HG02763 (cell line): Measurements from ENCODE around the gene MCMBP.
"Not testable (repeated sequence)": the region's sequence is repeated elsewhere in the genome, so short reads cannot be mapped to it uniquely, and the experiment has no call there.

ENCODE experiments used
- ATAC-seq: cut with Tn5 transposase; IDR thresholded peaks from one replicate; pipeline ENCODE4 v1.9.1; 2021; ENCODE audit warnings: mild to moderate bottlenecking, moderate library complexity; ENCODE audit not compliant: unreplicated experiment

Gene MCMBP

GRCh38 chr10:119832951-119833350, 39.7 kb downstream of the MCMBP start:
- no peak for ATAC-seq

- no peak for ATAC-seq
Observed at GRCh38 chr10:119831656-119832055, 41.0 kb downstream of the MCMBP start.

- ATAC-seq = no peak
Observed at GRCh38 chr10:119830851-119831250, 41.8 kb downstream of the MCMBP start.

- ATAC-seq = no peak
Observed at GRCh38 chr10:119829429-119829828, 43.2 kb downstream of the MCMBP start.

- ATAC-seq = no peak
Observed at GRCh38 chr10:119827430-119827829, 45.2 kb downstream of the MCMBP start.

GRCh38 chr10:119826771-119827170, 45.9 kb downstream of the MCMBP start:
- ATAC-seq = no peak

GRCh38 chr10:119824299-119824698, 48.3 kb downstream of the MCMBP start:
- no peak for ATAC-seq

GRCh38 chr10:119821182-119821581, 51.5 kb downstream of the MCMBP start:
- ATAC-seq = no peak

GRCh38 chr10:119818889-119819270, 53.8 kb downstream of the MCMBP start:
- no peak for ATAC-seq

- ATAC-seq = no peak
Observed at GRCh38 chr10:119817991-119818888, 54.4 kb downstream of the MCMBP start.

GRCh38 chr10:119815671-119816070, 57.0 kb downstream of the MCMBP start:
- ATAC-seq = no peak

- ATAC-seq = no peak
Observed at GRCh38 chr10:119812684-119813083, 60.0 kb downstream of the MCMBP start.

- no peak for ATAC-seq
Observed at GRCh38 chr10:119811122-119811521, 61.5 kb downstream of the MCMBP start.

GRCh38 chr10:119807960-119808697, 64.5 kb downstream of the MCMBP start:
- ATAC-seq = peak; percentile 71

- ATAC-seq = no peak
Observed at GRCh38 chr10:119806334-119807130, 66.1 kb downstream of the MCMBP start.

- ATAC-seq = no peak
Observed at GRCh38 chr10:119805702-119806230, 66.9 kb downstream of the MCMBP start.

- no peak for ATAC-seq
Observed at GRCh38 chr10:119803264-119803663, 69.4 kb downstream of the MCMBP start.

- no peak for ATAC-seq
Observed at GRCh38 chr10:119801998-119802538, 70.6 kb downstream of the MCMBP start.

- ATAC-seq = no peak
Observed at GRCh38 chr10:119801176-119801575, 71.5 kb downstream of the MCMBP start.

GRCh38 chr10:119796039-119796438, 76.6 kb downstream of the MCMBP start:
- ATAC-seq = no peak

- not testable (repeated sequence) for ATAC-seq
Observed at GRCh38 chr10:119795101-119795500, 77.5 kb downstream of the MCMBP start.
